Epidermal melanocyte (primary cell): ENCODE measurements around the gene KLK2.
"Not testable (repeated sequence)": the region's sequence is repeated elsewhere in the genome, so short reads cannot be mapped to it uniquely, and the experiment has no call there.

Experiments
- DNase-seq: peaks from one replicate; pipeline ENCODE4 v3.0.0; 2011; ENCODE audit warnings: low spot score; ENCODE audit not compliant: insufficient read length

The KLK2 gene

GRCh38 chr19:50893047-50893736, 20.0 kb downstream of the KLK2 start:
- DNase-seq = no peak

DNA sequence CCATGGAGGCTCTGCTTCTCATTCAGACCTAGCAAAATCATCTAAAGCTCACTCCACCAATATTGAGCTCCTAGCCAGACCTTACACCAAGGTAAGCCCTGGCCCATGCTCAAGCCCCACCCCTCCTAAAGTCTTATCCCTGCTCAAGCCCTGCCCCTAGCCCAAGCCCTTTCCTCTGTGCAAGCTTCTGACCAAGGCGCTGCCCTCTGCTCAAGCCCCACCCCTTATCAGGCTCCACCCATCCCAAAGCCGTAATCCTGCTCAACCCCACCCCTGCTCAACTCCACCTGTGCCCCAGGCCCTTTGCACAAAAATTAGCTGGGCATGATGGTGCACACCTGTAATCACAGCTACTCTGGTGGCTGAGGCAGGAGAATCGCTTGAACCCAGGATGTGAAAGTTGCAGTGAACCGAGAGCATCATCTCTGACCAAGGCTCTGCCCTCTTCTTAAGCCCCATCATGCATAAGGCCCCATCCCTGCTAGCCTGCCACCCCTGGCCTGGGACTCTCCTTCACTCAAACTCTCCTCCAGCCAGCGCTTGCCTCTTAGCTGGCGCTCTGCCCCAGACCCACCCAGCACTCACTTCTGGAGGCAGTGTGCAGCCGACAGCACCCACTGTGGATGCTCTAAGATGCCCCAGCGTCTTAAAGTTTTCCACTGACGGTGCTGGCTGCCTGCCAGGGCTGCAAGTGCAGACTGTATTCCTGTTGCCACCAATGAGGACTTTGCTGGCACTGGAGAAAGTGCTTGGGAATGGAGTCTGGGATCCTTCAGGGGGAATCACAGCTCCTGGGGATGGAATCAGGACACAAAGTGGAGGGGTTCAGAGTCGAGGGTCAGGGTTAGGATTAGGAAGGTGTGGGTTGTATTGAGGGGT, 21.5 kb downstream of the KLK2 start:
- DNase-seq = no peak

GRCh38 chr19:50896089-50896590, 22.9 kb downstream of the KLK2 start:
- not testable (repeated sequence) for DNase-seq

GRCh38 chr19:50896591-50897190, 23.5 kb downstream of the KLK2 start:
- DNase-seq = no peak

- DNase-seq = no peak
These were observed 24.0 kb downstream of the KLK2 start for GRCh38 chr19:50897191-50897607.

DNA sequence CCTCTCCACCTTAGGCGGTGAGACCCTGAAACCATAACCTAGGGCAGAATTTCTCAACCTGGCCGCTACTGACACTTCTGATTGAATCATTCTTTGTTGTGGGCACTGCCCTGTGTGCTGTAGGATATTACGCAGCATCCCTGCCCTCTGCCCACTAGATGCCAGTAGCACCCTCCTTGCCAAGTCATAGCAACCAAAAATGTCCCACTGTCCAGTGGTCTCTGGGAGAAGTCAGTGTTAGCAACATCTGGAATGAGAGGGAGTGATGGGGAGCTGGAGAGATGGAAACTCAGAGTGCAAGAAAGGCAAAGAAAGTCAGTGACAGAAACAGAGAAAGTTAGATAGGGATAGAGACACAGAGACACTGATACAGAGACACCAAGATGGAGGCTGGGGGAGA, 24.4 kb downstream of the KLK2 start:
- no peak for DNase-seq

GRCh38 chr19:50898018-50898417, 24.8 kb downstream of the KLK2 start:
- DNase-seq = no peak

DNA sequence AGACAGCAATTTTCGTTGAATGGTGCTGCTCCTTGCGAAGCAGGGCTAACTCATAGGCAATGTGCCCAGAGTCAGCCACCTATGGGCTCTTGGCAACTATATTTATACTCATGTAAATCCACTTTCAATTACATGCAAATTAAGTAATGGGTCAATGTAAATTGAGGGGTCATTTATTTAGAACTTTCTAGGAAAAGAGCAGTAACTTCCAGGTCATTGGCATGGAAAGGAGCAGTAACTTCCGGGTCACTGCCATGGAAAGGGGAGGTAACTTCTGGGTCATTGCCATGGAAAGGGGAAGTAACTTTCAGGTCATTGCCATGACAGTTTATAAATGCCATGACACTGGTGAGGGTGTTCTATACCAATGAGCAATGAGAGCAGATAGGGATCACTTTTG, 26.3 kb downstream of the KLK2 start:
- DNase-seq = no peak

GRCh38 chr19:50902640-50903039, 29.4 kb downstream of the KLK2 start:
- DNase-seq = no peak

GRCh38 chr19:50906217-50906616, 33.0 kb downstream of the KLK2 start:
- DNase-seq = no peak

DNA sequence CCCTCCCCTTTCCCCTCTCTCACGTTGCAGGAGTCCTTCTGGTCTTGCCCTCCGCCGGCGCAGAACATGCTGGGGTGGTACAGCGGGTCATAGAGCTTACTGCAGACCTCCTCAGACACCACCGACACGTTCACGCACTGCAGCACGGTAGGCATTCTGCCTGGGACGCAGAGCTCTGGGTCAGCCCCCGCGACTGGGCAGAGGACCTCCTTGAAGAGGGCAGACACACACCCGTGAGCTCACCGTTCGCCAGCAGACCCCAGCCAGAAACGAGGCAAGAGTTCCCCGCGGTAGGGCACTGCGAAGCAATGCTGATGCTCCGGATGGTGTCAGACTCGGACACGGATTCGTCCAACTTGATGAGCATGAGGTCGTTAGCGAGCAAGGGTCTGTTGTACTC, 35.1 kb downstream of the KLK2 start:
- no peak for DNase-seq

GRCh38 chr19:50909240-50910070, 36.2 kb downstream of the KLK2 start:
- DNase-seq = no peak

DNA sequence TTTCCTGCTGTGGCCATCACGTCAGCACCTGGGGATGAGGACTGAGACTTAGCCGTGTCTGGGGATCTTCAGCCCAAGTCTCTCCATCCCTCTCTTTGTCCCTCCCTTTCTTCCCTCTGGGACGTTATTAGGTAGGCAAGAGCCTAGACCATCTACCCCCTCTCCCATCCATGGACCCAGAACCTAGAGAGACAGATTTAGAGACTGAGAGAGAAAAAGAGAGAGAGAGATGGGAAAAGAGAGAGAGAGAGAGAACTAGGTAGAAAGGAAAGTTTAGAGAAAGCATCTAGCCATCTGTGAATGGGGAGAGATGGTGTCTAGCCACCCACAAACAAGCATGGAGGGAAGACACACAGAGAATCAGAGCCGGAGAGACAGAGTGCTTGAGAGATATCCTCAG, 37.5 kb downstream of the KLK2 start:
- DNase-seq = no peak

- no peak for DNase-seq
These were observed 38.2 kb downstream of the KLK2 start, which contains the start of gene KLK4 for GRCh38 chr19:50911206-50912101. KLK4 (minus strand) TSS chr19:50911395; CDS start chr19:50910738, 657 bp downstream.

- no peak for DNase-seq
These were observed 38.9 kb downstream of the KLK2 start for GRCh38 chr19:50912102-50912599.

GRCh38 chr19:50912727-50913716, 39.8 kb downstream of the KLK2 start:
- no peak for DNase-seq

DNA sequence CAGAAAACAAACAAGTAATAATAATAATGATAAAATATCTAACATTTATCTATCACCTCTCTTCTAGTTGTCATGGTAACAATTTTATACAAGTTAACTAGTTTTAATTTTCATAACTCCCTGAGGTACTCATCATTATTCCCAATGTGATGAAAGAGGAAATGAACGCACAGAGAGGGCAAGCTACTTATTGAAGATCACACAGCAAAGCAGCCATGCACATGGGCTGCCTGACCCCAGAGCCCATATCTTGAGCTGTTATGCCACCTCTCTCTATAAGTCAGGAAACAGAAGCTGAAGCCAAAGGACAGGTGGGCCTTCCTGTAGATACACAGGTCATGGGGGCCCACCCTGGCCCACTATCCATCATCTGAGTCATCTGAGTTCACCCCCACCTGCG, 42.8 kb downstream of the KLK2 start:
- DNase-seq = no peak

GRCh38 chr19:50921426-50922316, 48.4 kb downstream of the KLK2 start:
- no peak for DNase-seq
